ENCODE results near the gene PCDH1.

Gene PCDH1

GRCh38 chr5:141811287-141812155 is 66.7 kb downstream of the PCDH1 start:
- H3K27ac ChIP-seq (ENCODE audit: low read length), result no peak overlapping the region
- no peak overlapping the region for H3K4me3 ChIP-seq (ENCODE audit: low read depth in 1 of 2, low read length in 2 of 2)
- H3K27me3 ChIP-seq (ENCODE audit: low read depth, low read length), result no peaks in the 10 kb centered on the region
- no peaks in the 10 kb centered on the region for H3K36me3 ChIP-seq (ENCODE audit: control insufficient read depth in 1 of 2, insufficient read depth in 2 of 2, low read length in 2 of 2)
- peaks cover 0 to 2% of the 10 kb centered on the region in 2 donors for H3K4me1 ChIP-seq (ENCODE audit: control insufficient read depth in 1 of 2, insufficient read depth in 2 of 2, low read length in 2 of 2)
- H3K9me3 ChIP-seq (ENCODE audit: control insufficient read depth in 1 of 2, low read length in 2 of 2), result no peaks in the 10 kb centered on the region

- Histone ChIP-seq H3K4me1 (ENCODE audit: control insufficient read depth in 1 of 2, insufficient read depth in 2 of 2, low read length in 2 of 2) (peaks cover 0 to 9% of the 10 kb centered on the region in 2 donors), H3K27ac (ENCODE audit: low read length) (no peak overlapping the region), H3K4me3 (ENCODE audit: low read depth in 1 of 2, low read length in 2 of 2) (no peak overlapping the region), H3K9me3 (ENCODE audit: control insufficient read depth in 1 of 2, low read length in 2 of 2) (no peaks in the 10 kb centered on the region), H3K27me3 (ENCODE audit: low read depth, low read length) (no peaks in the 10 kb centered on the region), H3K36me3 (ENCODE audit: control insufficient read depth in 1 of 2, insufficient read depth in 2 of 2, low read length in 2 of 2) (no peaks in the 10 kb centered on the region)
Measured at GRCh38 chr5:141810702-141811101, 67.5 kb downstream of the PCDH1 start.

- Histone ChIP-seq H3K4me3 (ENCODE audit: low read depth in 1 of 2, low read length in 2 of 2) (no peak overlapping the region), H3K27me3 (ENCODE audit: low read depth, low read length) (peaks cover 5% of the 10 kb centered on the region), H3K36me3 (ENCODE audit: control insufficient read depth in 1 of 2, insufficient read depth in 2 of 2, low read length in 2 of 2) (no peaks in the 10 kb centered on the region), H3K9me3 (ENCODE audit: control insufficient read depth in 1 of 2, low read length in 2 of 2) (no peaks in the 10 kb centered on the region), H3K27ac (ENCODE audit: low read length) (no peak overlapping the region), H3K4me1 (ENCODE audit: control insufficient read depth in 1 of 2, insufficient read depth in 2 of 2, low read length in 2 of 2) (peaks cover 0 to 9% of the 10 kb centered on the region in 2 donors)
Measured at GRCh38 chr5:141809380-141810096, 68.7 kb downstream of the PCDH1 start.

- Histone ChIP-seq H3K27ac (ENCODE audit: low read length) (no peak overlapping the region), H3K4me3 (ENCODE audit: low read depth in 1 of 2, low read length in 2 of 2) (no peak overlapping the region), H3K36me3 (ENCODE audit: control insufficient read depth in 1 of 2, insufficient read depth in 2 of 2, low read length in 2 of 2) (no peaks in the 10 kb centered on the region), H3K4me1 (ENCODE audit: control insufficient read depth in 1 of 2, insufficient read depth in 2 of 2, low read length in 2 of 2) (peaks cover 0 to 9% of the 10 kb centered on the region in 2 donors), H3K27me3 (ENCODE audit: low read depth, low read length) (peaks cover 5% of the 10 kb centered on the region), H3K9me3 (ENCODE audit: control insufficient read depth in 1 of 2, low read length in 2 of 2) (no peaks in the 10 kb centered on the region)
Measured at GRCh38 chr5:141808857-141809256, 69.4 kb downstream of the PCDH1 start.

- peaks cover 5% of the 10 kb centered on the region for H3K27me3 ChIP-seq (ENCODE audit: low read depth, low read length)
Measured at GRCh38 chr5:141807732-141808131, 70.5 kb downstream of the PCDH1 start.

GRCh38 chr5:141807329-141807728 is 70.9 kb downstream of the PCDH1 start:
- H3K36me3 ChIP-seq (ENCODE audit: control insufficient read depth in 1 of 2, insufficient read depth in 2 of 2, low read length in 2 of 2), result no peaks in the 10 kb centered on the region
- no peak overlapping the region for H3K4me3 ChIP-seq (ENCODE audit: low read depth in 1 of 2, low read length in 2 of 2)
- no peak overlapping the region for H3K27ac ChIP-seq (ENCODE audit: low read length)
- peaks cover 5% of the 10 kb centered on the region for H3K27me3 ChIP-seq (ENCODE audit: low read depth, low read length)
- no peaks in the 10 kb centered on the region for H3K9me3 ChIP-seq (ENCODE audit: control insufficient read depth in 1 of 2, low read length in 2 of 2)
- peaks cover 0 to 9% of the 10 kb centered on the region in 2 donors for H3K4me1 ChIP-seq (ENCODE audit: control insufficient read depth in 1 of 2, insufficient read depth in 2 of 2, low read length in 2 of 2)

More at GRCh38 chr5:141807732-141808131, 70.5 kb downstream of the PCDH1 start:
- Histone ChIP-seq H3K36me3 (ENCODE audit: control insufficient read depth in 1 of 2, insufficient read depth in 2 of 2, low read length in 2 of 2) (no peaks in the 10 kb centered on the region), H3K9me3 (ENCODE audit: control insufficient read depth in 1 of 2, low read length in 2 of 2) (no peaks in the 10 kb centered on the region), H3K4me1 (ENCODE audit: control insufficient read depth in 1 of 2, insufficient read depth in 2 of 2, low read length in 2 of 2) (peaks cover 0 to 9% of the 10 kb centered on the region in 2 donors), H3K4me3 (ENCODE audit: low read depth in 1 of 2, low read length in 2 of 2) (no peak overlapping the region), H3K27ac (ENCODE audit: low read length) (no peak overlapping the region)

- H3K36me3 ChIP-seq (ENCODE audit: control insufficient read depth in 1 of 2, insufficient read depth in 2 of 2, low read length in 2 of 2), result no peaks in the 10 kb centered on the region
- no peaks in the 10 kb centered on the region for H3K9me3 ChIP-seq (ENCODE audit: control insufficient read depth in 1 of 2, low read length in 2 of 2)
- peaks cover 0 to 9% of the 10 kb centered on the region in 2 donors for H3K4me1 ChIP-seq (ENCODE audit: control insufficient read depth in 1 of 2, insufficient read depth in 2 of 2, low read length in 2 of 2)
- H3K27me3 ChIP-seq (ENCODE audit: low read depth, low read length), result peaks cover 5% of the 10 kb centered on the region
- no peak overlapping the region for H3K27ac ChIP-seq (ENCODE audit: low read length)
- no peak overlapping the region for H3K4me3 ChIP-seq (ENCODE audit: low read depth in 1 of 2, low read length in 2 of 2)
Measured at GRCh38 chr5:141806626-141807025, 71.6 kb downstream of the PCDH1 start.

- Histone ChIP-seq H3K27ac (ENCODE audit: low read length) (no peak overlapping the region), H3K4me1 (ENCODE audit: control insufficient read depth in 1 of 2, insufficient read depth in 2 of 2, low read length in 2 of 2) (peaks cover 0 to 9% of the 10 kb centered on the region in 2 donors), H3K36me3 (ENCODE audit: control insufficient read depth in 1 of 2, insufficient read depth in 2 of 2, low read length in 2 of 2) (no peaks in the 10 kb centered on the region), H3K27me3 (ENCODE audit: low read depth, low read length) (peaks cover 5% of the 10 kb centered on the region), H3K4me3 (ENCODE audit: low read depth in 1 of 2, low read length in 2 of 2) (no peak overlapping the region), H3K9me3 (ENCODE audit: control insufficient read depth in 1 of 2, low read length in 2 of 2) (no peaks in the 10 kb centered on the region)
Measured at GRCh38 chr5:141805874-141806595, 72.2 kb downstream of the PCDH1 start.

- no peaks in the 10 kb centered on the region for H3K36me3 ChIP-seq (ENCODE audit: control insufficient read depth in 1 of 2, insufficient read depth in 2 of 2, low read length in 2 of 2)
- H3K9me3 ChIP-seq (ENCODE audit: control insufficient read depth in 1 of 2, low read length in 2 of 2), result no peaks in the 10 kb centered on the region
- no peak overlapping the region for H3K4me3 ChIP-seq (ENCODE audit: low read depth in 1 of 2, low read length in 2 of 2)
- H3K27me3 ChIP-seq (ENCODE audit: low read depth, low read length), result peaks cover 5% of the 10 kb centered on the region
- no peak overlapping the region for H3K27ac ChIP-seq (ENCODE audit: low read length)
- H3K4me1 ChIP-seq (ENCODE audit: control insufficient read depth in 1 of 2, insufficient read depth in 2 of 2, low read length in 2 of 2), result peaks cover 0 to 9% of the 10 kb centered on the region in 2 donors
Measured at GRCh38 chr5:141804475-141804874, 73.7 kb downstream of the PCDH1 start.
